Stimulated activated CD8-positive, alpha-beta memory T cell treated with anti-CD3 and anti-CD28 coated beads, Interleukin-7, amount 100 ng/mL, for 1 hour (primary cell): ENCODE data around the gene SKAP1.
A peak's percentile ranks its signal among the peaks of the same experiment; 100 is the strongest.
"Not testable (repeated sequence)": the region's sequence is repeated elsewhere in the genome, so short reads cannot be mapped to it uniquely, and the experiment has no call there.

ENCODE experiments used
- DNase-seq, 2 donors: peaks; one replicate each; pipeline ENCODE4 v3.0.0-alpha.2; 2020; ENCODE audit warnings: low read depth in 2 of 2

SKAP1 gene

GRCh38 chr17:48328457-48328856 lies 101.6 kb downstream of the SKAP1 start:
- no peak for DNase-seq

DNA sequence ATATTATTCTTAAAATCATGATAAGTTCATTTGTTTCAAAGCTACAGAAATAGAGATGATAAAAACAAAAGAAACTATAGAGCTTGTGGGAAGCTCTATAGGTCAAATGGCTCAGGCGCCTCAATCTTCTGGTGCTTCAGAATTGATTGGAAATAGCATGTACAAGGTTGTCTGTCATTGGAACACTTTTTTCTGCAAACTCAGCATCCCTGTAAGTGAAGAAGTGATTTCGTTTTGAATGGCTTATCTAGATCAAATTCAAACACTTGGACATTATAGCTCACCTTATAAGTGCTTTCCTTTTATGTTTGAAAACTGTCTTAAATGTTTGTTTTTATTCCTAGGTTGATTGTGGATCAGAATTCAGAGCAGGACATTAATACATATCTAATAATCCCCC lies 103.7 kb downstream of the SKAP1 start:
- no peak for DNase-seq

DNA sequence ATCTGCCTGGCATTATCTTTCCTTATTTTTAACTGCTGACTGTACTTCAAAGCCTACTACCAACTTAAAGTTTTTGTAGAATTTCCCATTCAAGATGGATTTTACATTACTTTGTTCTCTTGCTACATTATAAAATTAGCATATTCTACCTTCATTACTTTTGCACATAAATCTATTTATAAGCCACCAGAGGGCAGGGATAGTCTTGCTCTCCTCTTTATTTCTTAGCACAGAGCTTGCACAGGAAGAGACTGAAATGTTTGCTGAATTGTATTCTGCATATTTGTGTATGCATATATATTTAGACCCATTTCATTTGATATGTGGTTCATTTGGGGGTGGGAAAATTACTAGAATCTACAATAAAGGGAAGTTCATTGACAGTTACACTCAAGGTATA lies 108.0 kb downstream of the SKAP1 start:
- no peak for DNase-seq

GRCh38 chr17:48317732-48318131 lies 112.3 kb downstream of the SKAP1 start:
- no peak for DNase-seq

DNA sequence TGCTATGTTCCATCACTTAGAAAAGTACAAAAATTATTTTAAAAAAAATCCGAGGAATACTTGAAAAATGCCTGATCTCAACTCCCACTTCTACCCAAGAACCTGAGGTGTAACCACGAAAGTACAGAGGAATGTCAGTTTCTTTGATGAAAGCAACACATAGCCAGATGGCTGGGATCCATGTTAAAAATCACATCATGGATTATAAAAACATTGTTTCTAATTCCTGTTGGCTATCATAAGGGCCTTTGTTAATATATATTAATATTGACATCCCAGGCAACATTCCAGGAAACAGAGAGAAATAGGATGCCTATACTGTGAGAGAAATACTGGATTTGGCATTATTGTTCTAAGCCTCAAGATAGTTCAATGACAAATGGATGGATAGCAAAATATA lies 115.3 kb downstream of the SKAP1 start:
- no peak for DNase-seq

GRCh38 chr17:48313096-48313755 lies 116.8 kb downstream of the SKAP1 start:
- no peak for DNase-seq

DNA sequence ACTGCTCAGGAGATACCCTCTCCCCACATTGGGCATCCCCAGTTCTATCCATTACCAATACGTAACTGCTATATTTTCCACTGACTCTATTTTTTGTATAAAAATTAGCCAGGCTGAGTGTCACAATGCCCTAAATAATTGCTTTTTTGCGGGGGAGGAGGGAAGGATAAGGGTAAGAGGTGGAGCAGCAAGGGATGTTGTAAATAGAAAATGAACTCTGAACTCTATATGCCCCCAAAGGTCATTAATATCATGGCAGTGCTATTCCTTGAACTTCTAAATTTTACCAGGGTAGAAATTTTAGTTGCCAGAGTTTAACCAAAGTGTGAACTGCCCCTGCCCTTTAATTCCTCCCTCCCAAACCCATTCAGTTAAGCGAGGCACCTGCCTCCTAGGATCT lies 118.7 kb downstream of the SKAP1 start:
- no peak for DNase-seq

GRCh38 chr17:48310748-48311213 lies 119.2 kb downstream of the SKAP1 start:
- DNase-seq: no peak

DNA sequence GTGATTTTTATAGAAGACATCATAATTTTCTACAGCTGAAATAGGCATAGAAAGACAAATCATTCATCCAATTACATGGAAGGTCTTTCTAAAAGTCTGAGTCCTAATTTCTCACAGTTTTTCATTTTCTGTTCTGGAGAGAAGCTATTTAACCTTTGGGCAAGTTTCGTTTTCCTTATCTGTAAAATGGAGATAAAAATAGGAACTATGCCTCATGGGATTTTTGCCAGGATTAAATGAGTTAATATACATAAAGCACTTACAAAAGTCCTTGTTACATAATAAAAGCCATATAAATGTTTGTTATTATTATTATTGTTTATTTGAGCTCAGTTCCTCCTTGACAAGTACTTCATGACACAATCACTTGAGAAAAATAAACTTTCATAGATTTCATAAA lies 121.4 kb downstream of the SKAP1 start:
- DNase-seq: no peak

- DNase-seq: peak in 1 of 2 donors; percentile 6
Measured at GRCh38 chr17:48307814-48308411, 122.1 kb downstream of the SKAP1 start.

DNA sequence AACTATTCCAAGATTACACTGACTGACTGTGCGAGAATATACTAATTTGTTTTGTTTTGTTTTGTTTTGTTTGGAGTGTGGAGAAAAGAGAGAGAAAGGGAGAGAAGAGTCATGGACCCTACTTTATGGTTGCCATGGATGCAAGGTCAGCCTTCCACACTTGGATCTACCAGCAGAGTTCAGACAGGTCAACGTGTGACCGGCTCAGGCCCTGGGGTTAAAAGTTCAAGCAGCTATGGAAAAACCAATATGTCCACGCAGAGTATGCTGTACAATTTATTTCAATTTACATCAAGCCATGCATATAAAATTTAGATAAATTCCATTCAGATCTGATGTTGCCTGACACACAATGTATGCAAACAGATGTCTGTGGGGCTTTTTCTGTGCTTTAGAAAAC lies 122.8 kb downstream of the SKAP1 start:
- DNase-seq: no peak

- no peak for DNase-seq
Measured at GRCh38 chr17:48301002-48301401, 129.0 kb downstream of the SKAP1 start.

DNA sequence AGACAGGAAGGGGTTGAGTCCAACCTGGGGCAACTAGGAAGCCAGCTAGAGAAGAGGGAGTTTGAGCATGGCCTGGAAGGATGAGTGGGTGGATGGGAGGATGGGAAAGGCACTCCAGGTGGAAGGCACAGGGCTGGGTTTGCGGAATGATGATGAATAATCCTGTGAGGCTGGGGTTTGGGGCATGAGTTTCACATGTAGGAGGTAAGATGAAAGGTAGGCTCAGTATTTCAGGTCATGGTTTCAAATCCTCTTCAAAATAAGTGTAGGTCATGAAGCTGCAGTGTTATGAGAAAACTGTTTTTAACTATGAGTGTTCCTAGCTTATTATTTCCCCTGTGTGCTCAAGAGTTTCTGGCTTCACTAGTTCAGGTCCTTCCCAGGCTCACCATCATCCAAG lies 130.3 kb downstream of the SKAP1 start:
- no peak for DNase-seq

GRCh38 chr17:48297825-48298224 lies 132.2 kb downstream of the SKAP1 start:
- no peak for DNase-seq

GRCh38 chr17:48296453-48296852 lies 133.6 kb downstream of the SKAP1 start:
- no peak for DNase-seq

DNA sequence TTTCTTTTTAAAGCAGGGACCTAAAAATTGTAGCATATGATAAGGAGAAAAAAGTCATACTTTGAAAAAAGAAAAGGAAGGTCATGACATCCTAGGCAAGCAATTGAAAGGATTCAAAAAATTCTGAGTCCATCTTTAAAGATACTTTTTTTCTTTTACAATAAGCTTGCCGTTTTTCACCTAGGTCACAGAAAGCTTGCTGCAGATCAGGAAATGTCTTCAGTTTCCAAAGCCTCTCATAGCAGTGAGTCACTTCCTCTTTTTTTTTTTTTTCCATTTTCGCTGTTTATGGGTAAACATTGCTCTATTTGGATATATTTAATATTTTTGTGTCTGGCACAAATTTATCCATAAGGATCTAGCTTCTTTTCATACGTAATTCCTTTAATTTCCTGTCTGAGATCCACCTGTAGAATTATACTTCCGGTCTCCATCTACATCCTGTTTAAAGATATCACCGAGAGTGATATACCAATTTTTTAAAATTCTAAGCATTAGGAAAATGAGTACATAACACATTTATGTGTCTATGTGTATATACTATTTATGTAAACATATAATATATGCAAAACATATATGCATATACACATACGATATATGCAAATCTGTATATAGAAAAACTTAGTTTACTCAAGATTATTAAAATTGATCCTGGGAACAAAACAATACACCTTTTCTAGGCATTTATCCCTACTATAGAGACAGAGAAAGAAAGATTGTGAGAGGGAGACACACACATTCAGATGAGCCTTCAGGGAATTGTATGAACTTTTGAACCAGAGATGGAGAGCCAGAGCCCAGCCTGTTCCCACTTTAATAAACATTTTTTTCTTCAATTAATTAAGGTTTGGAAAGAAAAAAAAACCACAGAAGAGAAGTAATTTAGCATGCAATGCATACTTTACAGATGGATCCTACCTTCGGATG lies 134.4 kb downstream of the SKAP1 start:
- no peak for DNase-seq

GRCh38 chr17:48294806-48295361 lies 135.1 kb downstream of the SKAP1 start:
- no peak for DNase-seq

DNA sequence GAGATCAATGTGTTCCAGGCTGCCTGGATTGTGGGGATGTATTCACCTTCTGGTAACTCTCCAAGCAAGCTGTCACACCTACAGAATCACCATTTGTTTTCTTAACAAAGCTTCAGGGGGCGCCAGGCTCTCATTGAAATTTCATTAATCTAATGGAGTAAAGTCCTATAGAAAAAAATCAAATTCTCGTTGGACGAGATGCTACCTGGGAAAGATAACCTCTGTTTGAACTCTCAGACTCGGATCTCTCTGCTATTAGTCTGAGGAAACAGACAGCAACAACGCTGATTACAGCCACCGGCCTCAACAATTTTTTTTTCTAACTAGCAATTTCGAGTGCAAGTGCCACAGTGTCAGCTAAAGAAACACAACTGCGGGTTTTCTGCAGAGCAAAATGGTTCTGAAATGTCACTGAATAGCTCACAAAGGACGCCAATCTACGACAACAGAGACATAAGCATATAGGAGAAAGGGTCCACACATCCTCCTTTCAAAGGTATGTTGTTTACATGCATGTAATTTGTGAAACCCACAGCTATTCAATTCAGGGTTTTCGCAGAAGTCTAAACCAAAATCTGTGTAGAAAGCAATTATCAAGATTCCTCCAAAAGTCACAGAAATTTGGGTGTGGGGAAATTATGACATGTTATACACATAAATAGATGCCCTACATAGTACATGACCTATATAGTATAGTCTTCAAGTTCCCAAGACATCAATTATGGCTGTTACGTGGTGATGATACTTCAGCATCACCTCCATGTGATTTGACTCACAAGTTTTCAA lies 135.8 kb downstream of the SKAP1 start:
- DNase-seq: no peak

DNA sequence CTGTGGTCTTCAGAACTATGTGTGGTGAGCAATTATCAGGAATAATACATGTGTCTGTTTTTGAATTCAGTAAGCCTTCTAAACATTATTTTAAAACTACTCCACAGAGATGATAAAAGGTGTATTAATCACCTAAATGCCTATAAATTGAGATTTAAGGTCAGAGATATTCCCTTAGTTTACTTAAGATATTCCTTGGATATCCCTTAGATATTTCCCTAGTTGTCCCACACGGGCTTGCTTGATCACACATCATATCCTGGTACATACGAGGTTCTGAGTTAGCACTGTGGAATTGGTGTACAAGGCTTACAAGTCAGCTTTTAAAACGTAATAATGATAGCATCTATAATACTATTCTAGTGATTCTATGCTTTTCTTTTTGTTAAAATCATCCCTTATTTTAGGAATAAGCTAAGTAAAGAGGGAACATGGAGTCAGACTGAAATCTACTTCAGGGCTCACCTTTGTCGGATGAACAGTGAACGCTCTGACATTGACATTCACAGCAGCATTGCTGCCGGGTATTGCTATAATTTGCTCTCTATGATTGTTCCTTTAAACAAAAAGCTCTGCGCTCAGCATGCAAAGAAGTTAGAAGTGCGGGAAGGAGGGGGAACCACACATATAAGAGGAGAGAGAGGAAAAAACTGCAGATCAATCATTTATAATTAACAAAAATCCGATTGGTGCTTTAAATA lies 136.5 kb downstream of the SKAP1 start:
- no peak for DNase-seq

GRCh38 chr17:48290378-48290777 lies 139.6 kb downstream of the SKAP1 start:
- no peak for DNase-seq

GRCh38 chr17:48286917-48287316 lies 143.1 kb downstream of the SKAP1 start:
- not testable (repeated sequence) for DNase-seq
